Putamen (tissue), 1 donor: Measurements from ENCODE around the gene CLIP2.

ENCODE experiments used
- DNase-seq: peaks from one replicate; pipeline ENCODE4 v3.0.0-alpha.2; 2016; ENCODE audit warnings: low spot score

Gene CLIP2

DNA sequence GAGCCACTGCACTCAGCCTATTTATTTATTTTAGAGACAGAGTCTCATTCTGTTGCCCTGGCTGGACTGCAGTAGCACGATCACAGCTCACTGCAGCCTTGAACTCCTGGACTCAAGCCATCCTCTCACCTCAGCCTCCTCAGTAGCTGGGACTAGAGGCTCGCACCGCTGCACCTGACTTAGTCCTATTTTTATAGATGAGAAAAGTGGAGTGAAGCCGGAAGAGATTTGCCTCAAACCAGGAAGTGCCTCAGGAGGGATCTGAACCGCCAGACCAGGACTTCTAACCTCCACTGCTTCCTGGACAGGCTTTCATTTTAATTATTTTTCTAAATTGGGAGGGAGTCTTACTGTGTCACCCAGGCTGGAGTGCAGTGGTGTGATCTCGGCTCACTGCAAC, 17.5 kb upstream of the CLIP2 start:
- DNase-seq = no peak

- DNase-seq = no peak
Measured at GRCh38 chr7:74272305-74273038, 16.7 kb upstream of the CLIP2 start.

DNA sequence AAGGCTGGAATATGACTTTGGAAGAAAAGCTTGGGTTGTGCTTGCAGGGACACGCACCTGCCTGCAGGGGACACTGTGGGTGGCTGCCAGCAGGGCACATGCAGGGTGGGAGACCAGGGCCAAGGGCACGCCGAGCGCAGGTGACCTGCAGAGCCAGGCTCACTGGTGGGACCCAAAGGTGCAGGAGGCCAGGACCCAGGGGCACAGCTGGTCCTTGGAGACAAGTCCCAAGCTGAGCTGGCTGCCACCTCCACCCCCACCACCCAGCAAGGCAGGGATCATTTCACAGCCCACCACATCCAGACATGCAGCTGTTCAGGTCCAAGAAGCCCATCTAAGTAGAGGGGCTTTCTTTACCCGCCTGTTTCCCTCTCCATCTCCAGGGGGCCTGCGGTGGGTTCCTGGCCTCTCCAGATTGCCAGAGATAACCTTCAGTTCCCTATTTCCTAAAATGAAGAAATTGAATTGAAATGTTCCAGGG, 13.8 kb upstream of the CLIP2 start:
- DNase-seq = no peak

DNA sequence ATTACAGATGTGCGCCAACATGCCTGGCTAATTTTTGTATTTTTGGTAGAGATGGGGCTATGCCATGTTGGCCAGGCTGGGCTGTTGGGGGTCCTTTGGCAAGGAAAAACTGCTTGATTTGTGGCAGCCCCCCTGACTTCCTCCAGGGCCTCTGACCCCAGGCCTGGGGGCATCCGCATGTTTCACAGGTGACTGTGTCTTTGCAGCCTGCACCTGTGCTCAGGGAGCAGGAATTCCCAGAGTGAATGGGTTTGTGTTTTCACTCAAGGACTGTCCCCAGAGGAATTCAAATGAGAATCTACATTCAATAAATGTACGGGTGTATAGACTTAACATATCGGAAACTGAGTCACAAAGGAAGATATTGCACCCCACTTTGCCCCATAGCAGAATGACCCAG, 11.6 kb upstream of the CLIP2 start:
- no peak for DNase-seq

- DNase-seq = no peak
Measured at GRCh38 chr7:74280985-74281384, 8.2 kb upstream of the CLIP2 start.

DNA sequence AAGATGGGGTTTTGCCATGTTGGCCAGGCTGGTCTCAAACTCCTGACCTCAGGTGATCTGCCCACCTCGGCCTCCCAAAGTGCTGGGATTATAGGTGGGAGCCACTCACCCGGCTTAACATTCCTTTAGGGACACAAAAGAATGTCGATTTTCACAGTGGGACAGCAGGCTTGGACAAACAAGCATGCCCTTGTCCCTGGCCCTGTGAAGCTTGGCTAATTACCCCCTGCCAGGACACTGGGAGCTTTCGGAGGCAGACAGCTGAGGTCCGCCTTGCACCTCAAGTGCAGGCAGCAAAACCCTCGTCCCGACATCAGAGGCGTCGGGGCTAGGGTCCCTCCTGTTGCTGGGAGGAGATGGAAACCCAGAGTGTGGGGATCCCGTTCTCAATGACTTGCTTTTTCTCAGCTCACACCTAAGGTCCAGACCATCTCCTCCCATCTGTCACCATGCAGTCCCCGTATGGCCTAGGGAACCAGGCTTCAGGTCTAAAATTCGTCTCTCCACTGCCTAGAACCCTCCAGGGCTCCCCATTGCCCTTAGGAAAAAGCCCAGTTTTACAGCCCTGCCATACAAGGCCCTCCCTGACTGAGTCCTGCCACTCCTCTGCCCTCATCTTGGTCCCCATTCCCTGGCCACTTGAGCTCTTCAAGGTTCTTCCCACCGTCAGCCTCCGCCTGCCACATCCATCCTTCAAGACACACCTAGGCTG, 6.3 kb upstream of the CLIP2 start:
- DNase-seq = no peak

GRCh38 chr7:74283858-74284447, 5.3 kb upstream of the CLIP2 start:
- DNase-seq = no peak

- DNase-seq = no peak
Measured at GRCh38 chr7:74284781-74285259, 4.4 kb upstream of the CLIP2 start.

- no peak for DNase-seq
Measured at GRCh38 chr7:74286131-74286530, 3.1 kb upstream of the CLIP2 start.

DNA sequence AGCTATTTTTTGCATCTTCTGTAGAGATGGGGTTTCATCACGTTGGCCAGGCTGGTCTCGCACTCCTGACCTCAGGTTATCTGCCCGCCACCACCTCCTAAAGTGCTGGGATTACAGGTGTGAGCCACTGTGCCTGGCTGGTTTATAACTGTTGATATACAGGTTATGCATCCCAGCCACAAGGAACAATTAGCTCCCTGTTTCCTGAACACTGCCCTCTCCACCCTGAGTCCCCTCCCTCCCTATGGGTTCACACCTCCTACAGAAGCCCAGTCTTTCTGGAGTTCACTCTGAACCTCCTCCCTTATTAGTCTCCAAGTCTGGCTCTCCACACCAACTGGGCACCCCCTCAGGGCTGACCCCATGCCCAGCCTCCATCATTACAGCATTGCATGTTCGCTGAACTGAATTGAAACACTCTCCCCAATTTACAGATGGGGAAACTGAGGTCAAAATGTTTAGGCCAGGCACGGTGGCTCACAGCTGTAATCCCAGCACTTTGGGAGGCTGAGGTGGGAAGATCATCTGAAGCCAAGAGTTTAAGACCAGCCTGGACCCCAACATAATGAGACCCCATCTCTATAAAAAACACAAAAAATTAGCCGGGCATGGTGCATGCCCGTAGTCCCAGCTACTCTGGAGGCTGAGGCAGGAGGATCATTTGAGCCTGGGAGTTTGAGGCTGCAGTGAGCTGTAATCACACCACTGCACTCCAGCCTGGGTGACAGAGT, 1.7 kb upstream of the CLIP2 start:
- no peak for DNase-seq

DNA sequence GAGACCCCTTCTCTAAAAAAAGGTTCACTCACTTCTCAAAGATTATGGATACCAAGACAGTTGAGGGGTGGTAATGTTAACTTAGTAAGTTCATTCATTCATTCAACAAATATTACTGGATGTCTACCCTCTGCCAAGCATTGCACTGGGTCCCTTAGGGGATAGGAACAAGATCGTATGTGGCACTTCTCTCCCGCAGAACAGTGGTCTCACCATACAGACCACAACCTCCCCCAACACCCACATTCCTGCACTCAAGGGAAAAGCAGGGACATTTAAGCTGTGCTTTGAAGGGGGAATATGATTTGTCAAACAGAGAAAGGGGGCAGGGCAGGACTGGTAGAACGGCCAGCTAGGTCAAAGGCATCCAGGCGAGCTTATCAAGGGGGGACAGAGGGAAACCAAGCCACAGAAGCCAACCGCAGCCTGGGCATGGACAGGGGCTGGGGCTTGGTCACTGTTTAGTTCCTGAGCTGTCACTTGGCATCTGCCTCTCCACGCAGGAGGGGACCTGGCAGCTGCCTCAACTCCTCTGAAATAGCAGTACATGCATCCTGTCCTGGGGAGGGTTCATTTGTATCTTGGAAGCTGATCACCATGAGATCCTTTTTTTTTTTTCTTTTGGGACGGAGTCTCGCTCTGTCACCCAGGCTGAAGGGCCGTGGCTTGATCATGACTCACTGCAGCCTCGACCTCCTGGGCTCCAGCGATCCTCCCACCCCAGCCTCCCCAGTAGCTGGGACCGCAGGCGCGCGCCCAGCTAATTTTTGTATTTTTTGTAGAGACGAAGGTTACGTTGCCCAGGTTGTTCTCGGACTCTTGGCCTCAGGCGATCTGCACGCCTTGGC, 949 bp upstream of the CLIP2 start:
- no peak for DNase-seq

GRCh38 chr7:74289659-74290552, 699 bp downstream of the CLIP2 start:
- DNase-seq = no peak

- DNase-seq = no peak
Measured at GRCh38 chr7:74290553-74290950, 1.3 kb downstream of the CLIP2 start.

- no peak for DNase-seq
Measured at GRCh38 chr7:74290981-74291441, 1.8 kb downstream of the CLIP2 start.

DNA sequence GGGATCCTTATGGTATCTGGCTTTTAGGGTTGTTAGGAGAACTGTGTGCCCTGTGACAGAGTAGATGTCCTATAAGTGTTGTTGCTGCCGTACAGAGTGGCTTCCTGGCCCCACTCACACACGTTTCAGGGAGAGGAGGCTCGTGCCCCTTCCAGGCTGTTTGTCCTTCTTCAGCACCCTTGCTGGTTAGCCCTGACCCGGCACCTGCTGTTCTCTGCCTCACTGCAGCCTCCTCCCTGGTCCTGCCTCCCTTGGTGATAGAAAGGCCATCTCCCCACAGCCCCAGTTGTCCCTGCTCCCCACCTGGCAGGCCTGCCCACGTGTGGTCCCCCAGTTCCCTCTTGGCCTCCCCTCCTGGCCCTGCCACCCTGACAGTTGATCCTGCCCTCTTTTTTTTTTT, 2.3 kb downstream of the CLIP2 start:
- no peak for DNase-seq

DNA sequence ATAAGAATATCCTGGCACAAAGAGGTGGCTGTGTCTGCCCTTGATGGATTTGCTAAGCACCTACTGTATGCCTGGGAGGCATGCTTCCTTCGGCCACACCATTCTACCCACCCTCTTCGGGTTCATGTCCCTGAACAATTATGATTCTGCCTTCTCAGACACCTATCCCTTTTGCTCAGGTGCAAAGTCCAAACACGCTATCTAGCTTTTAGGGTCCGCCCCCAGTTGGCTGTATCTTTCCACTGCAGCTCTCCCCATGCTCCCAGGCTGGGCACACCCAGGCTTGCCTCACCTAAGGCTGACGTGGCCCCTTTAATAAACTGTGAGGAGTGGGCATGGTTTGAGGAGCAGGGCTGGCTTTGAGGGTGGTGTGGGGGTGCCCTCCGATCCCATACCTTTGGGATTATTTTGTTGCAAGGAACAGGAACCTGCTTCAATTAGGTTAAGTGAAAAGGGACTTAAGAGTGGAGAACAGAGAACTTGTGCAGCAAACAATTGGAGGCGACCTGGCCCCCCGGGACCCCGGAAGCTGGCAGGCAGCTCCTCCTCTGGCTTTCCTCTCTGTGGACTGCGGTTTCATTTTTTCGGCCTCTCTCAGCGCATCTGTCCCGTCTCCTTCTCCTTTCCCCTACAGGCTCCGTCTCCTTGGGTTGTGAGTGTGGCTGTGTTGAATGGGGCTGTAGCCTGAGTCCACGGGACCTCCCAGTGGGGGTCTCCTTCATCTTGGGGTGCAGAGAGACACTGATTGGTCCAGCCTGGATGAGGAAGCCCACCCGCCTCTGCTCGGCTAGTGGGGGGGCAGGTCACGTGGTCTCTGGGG, 3.8 kb downstream of the CLIP2 start:
- DNase-seq = no peak

DNA sequence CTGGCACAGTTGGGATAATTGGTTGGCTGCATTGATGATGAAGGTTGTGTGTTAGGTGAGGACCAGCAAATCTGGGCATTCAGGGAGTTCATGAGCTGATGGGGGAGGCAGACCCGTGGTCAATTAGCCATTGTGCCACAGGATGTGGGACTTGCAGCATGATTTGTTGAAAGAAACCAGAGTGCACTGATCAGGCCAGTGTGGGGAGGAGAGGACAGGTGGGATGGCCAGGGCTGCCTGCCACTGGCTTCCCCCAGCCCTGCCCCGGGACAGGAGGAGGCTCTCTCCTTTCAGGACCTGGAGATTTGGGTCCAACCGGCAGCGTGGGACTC, 4.3 kb downstream of the CLIP2 start:
- no peak for DNase-seq

- DNase-seq = no peak
Measured at GRCh38 chr7:74294191-74294998, 5.2 kb downstream of the CLIP2 start.
